Heart left ventricle (tissue), 13 donors: Measurements from ENCODE around the gene NKX6-1.

Experiments
- POLR2A ChIP-seq, 2 donors: fragments of 450-650 bp; IDR thresholded peaks; one replicate each; pipeline ENCODE4 v1.6.1; 2017; ENCODE audit warnings: antibody characterized with exemption in 2 of 2, mild to moderate bottlenecking in 2 of 2, moderate library complexity in 2 of 2
- TF ChIP-seq, protein P1 (sequence below), 12 donors: fragments of 200-600 bp; sonication (generic) in 4 of 12; IDR thresholded peaks; one replicate each; pipeline versions ENCODE4 v1.5.0 to v1.8.0; 2018 to 2022; ENCODE audit warnings: antibody characterized with exemption in 12 of 12, mild to moderate bottlenecking in 5 of 12
- donor health status: ischemic (EF 13 %, LVEDD 7.1; RV severe dilation, severe dysfunction).
- donor health status: DM: no; HTN: yes; CAD: no.
- donor health status: DM: no; HTN: no; CAD: no.
- donor health status: ischemic (EF 25% LVEDD 6.9; RV normal size, moderate dysfunction).
- donor health status: ischemic (EF 25% LVEDD 5.7; RV mildly dilated, moderate dysfunction).
- donor health status: ischemic (EF 35%, LVEDD 5.7; RV mildly dilated, moderate dysfunction).
- donor health status: nonischemic (EF 11% LVEDD 7.7; RV severe dilation, severe dysfunction).
- donor health status: DM: yes; HTN: yes; CAD: no.
- donor health status: PGD.
- donor health status: ischemic (EF 29% LVEDD 5.4; RV normal size, mild dysfunction).
- donor health status: nonischemic (EF 23%, LVEDD 6.1; RV moderate dilation, normal function).

DNA sequence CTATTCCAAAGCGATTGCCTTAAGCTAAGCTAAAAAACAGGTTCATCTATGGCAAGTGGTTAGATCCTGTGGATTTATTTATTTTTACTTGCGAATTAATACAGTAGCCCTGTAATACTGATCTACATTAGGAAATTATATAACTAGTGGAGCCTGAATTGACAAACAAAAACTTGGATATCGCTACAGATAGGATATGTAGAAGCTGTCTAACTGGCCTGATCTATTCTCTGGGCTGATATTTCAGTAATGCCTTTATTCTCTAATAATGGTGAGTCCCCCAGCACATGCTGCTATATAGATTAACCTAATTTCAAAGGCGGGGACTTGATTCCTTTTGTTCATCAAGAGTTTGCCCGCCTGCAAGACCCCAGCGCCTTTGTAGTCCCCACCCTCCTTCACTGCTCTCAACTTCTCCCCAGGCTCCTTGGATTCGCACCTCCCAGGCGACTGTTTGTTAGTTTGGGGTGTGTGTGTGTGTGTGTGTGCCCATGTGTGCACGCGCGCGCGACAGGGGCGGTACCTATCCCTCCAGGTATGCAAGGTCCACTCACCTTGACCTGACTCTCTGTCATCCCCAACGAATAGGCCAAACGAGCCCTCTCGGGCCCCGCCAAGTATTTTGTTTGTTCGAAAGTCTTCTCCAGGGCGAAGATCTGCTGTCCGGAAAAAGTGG lies 3.8 kb downstream of the NKX6-1 start:
- TF ChIP-seq, protein P1, sequence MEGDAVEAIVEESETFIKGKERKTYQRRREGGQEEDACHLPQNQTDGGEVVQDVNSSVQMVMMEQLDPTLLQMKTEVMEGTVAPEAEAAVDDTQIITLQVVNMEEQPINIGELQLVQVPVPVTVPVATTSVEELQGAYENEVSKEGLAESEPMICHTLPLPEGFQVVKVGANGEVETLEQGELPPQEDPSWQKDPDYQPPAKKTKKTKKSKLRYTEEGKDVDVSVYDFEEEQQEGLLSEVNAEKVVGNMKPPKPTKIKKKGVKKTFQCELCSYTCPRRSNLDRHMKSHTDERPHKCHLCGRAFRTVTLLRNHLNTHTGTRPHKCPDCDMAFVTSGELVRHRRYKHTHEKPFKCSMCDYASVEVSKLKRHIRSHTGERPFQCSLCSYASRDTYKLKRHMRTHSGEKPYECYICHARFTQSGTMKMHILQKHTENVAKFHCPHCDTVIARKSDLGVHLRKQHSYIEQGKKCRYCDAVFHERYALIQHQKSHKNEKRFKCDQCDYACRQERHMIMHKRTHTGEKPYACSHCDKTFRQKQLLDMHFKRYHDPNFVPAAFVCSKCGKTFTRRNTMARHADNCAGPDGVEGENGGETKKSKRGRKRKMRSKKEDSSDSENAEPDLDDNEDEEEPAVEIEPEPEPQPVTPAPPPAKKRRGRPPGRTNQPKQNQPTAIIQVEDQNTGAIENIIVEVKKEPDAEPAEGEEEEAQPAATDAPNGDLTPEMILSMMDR (IDR thresholded peaks at IDR 0.05): no peak
- no peak for TF ChIP-seq POLR2A (IDR thresholded peaks at IDR 0.05)
